A673 (cell line): ENCODE results near the gene OTOP3. TPM values are rescaled to one million over a fixed set of nuclear protein-coding genes. Genes with fewer than 3 reads are reported as not detected.

Source experiments
- BruUV-seq: library from RNA; stranded (reverse); fragments of 400-500 nt; replicated peaks from 2 replicates; lab custom pipeline; 2021; lab: Mats Ljungman, UMichigan
- CTCF ChIA-PET: fragments of 300-600 bp; sonication (Branson Sonifier 250); formaldehyde crosslinking; loops from one replicate; lab custom pipeline; 2022; ENCODE audit warnings: antibody characterized with exemption; lab: Charles Lee
- POLR2A ChIA-PET: fragments of 300-600 bp; sonication (Branson Sonifier 250); formaldehyde crosslinking; loops from one replicate; lab custom pipeline; 2022; ENCODE audit warnings: antibody characterized with exemption; ENCODE audit not compliant: low non-redundant PET; lab: Charles Lee
- DNase-seq: peaks from one replicate; pipeline ENCODE4 v3.0.0-alpha.2; 2015; ENCODE audit warnings: low spot score
- H3K27ac ChIP-seq: fragments of 200-600 bp; sonication (generic); 2 replicates; pipeline ENCODE4 v1.5.1; 2016; ENCODE audit warnings: mixed run types, low read depth, mild to moderate bottlenecking, mixed read lengths, antibody characterized with exemption, low read length; ENCODE audit not compliant: poor library complexity, severe bottlenecking
- H3K27me3 ChIP-seq: fragments of 200-600 bp; sonication (generic); replicated peaks from 2 replicates; pipeline ENCODE4 v1.6.1; 2017; ENCODE audit warnings: mixed run types, low read depth, mild to moderate bottlenecking, mixed read lengths, antibody characterized with exemption, low read length; ENCODE audit not compliant: insufficient read depth, poor library complexity
- H3K36me3 ChIP-seq: fragments of 200-600 bp; sonication (generic); 2 replicates; pipeline ENCODE4 v1.6.1; 2016; ENCODE audit warnings: mixed run types, mild to moderate bottlenecking, mixed read lengths, antibody characterized with exemption, low read length; ENCODE audit not compliant: insufficient read depth, poor library complexity, severe bottlenecking
- H3K4me1 ChIP-seq: fragments of 200-600 bp; sonication (generic); 2 replicates; pipeline ENCODE4 v1.6.1; 2017; ENCODE audit warnings: mixed run types, mild to moderate bottlenecking, mixed read lengths, antibody characterized with exemption, low read length; ENCODE audit not compliant: insufficient read depth, poor library complexity, severe bottlenecking
- H3K4me3 ChIP-seq: fragments of 200-600 bp; sonication (generic); 2 replicates; pipeline ENCODE4 v1.5.1; 2016; ENCODE audit warnings: low read depth, mixed run types, mild to moderate bottlenecking, mixed read lengths, low read length; ENCODE audit not compliant: poor library complexity, severe bottlenecking
- H3K9me3 ChIP-seq: fragments of 200-600 bp; sonication (generic); 2 replicates; pipeline ENCODE4 v1.6.1; 2016; ENCODE audit warnings: mixed run types, low read depth, mild to moderate bottlenecking, mixed read lengths, antibody characterized with exemption, low read length; ENCODE audit not compliant: poor library complexity, severe bottlenecking
- CTCF ChIP-seq: fragments of 300-800, 200-600 bp; sonication (generic); conservative IDR thresholded peaks from 2 replicates; pipeline ENCODE4 v1.5.1; 2017; ENCODE audit warnings: low read depth, mild to moderate bottlenecking, antibody characterized with exemption, low read length, moderate library complexity, mixed read lengths
- EZH2 ChIP-seq: fragments of 200-600 bp; sonication (generic); IDR thresholded peaks from 2 replicates; pipeline ENCODE4 v1.6.1; 2017; ENCODE audit warnings: borderline replicate concordance, low read depth, mild to moderate bottlenecking, mixed read lengths, antibody characterized with exemption, low read length; ENCODE audit not compliant: poor library complexity, severe bottlenecking
- intact Hi-C: fragments of 100-400 bp; cut with micrococcal nuclease; formaldehyde crosslinking; loops from one replicate; pipeline ENCODE4 v1.10.0; 2022; ENCODE audit not compliant: unreplicated experiment
- total RNA-seq: library from RNA; stranded (reverse); gene quantifications from 2 replicates; pipeline ENCODE4 v1.2.3, GENCODE V29; 2021

Gene OTOP3
- total RNA-seq, 1 experiment from 2014 or later, result not detected

GRCh38 chr17:74960570-74961342, 25.1 kb downstream of the OTOP3 start:
- ChIA-PET CTCF (interaction anchor here (0.6 to 2.3 kb wide), 21 partner anchors 12 to 452 kb away, joined by 3 to 24 read pairs (median 5); partner anchors contain the start of genes CDR2L, FDXR, HID1 and MIF4GD), POLR2A (interaction anchor here (0.6 kb wide), 2 partner anchors 324 to 1337 kb away, joined by 7 to 22 read pairs; no protein-coding TSS in a partner anchor)
- Histone ChIP-seq H3K27ac (no peak overlapping the region), H3K27me3 (no peaks in the 10 kb centered on the region), H3K36me3 (no peaks in the 10 kb centered on the region), H3K9me3 (no peaks in the 10 kb centered on the region), H3K4me3 (no peak overlapping the region), H3K4me1 (no peaks in the 10 kb centered on the region)
- TF ChIP-seq CTCF (peak; percentile 60), EZH2 (no peak)
- DNase-seq, result peak; percentile 58
- intact Hi-C loops, result loop anchor here (2.0 to 10.0 kb wide), 3 partner anchors 72 to 452 kb away; no protein-coding TSS in a partner anchor
- BruUV-seq, result no TSS peak

- H3K27me3 ChIP-seq, result no peaks in the 10 kb centered on the region
- H3K9me3 ChIP-seq, result no peaks in the 10 kb centered on the region
- no peak overlapping the region for H3K4me3 ChIP-seq
- peak; percentile 91 for DNase-seq
- BruUV-seq, result no TSS peak
- no peaks in the 10 kb centered on the region for H3K36me3 ChIP-seq
- peak; percentile 75 for TF ChIP-seq CTCF
- TF ChIP-seq EZH2, result no peak
- CTCF ChIA-PET, result interaction anchor here (0.5 to 2.3 kb wide), 29 partner anchors 10 to 450 kb away, joined by 3 to 24 read pairs (median 4); partner anchors contain the start of genes CDR2L, FDXR, HID1 and MIF4GD
- no peak overlapping the region for H3K27ac ChIP-seq
- no peaks in the 10 kb centered on the region for H3K4me1 ChIP-seq
- POLR2A ChIA-PET, result interaction anchor here (0.5 to 0.6 kb wide), 2 partner anchors 56 to 1336 kb away, joined by 7 to 9 read pairs; no protein-coding TSS in a partner anchor
- intact Hi-C loops, result loop anchor here (2.0 to 10.0 kb wide), 3 partner anchors 70 to 451 kb away; no protein-coding TSS in a partner anchor
Measured at GRCh38 chr17:74961657-74962350, 26.1 kb downstream of the OTOP3 start.

DNA sequence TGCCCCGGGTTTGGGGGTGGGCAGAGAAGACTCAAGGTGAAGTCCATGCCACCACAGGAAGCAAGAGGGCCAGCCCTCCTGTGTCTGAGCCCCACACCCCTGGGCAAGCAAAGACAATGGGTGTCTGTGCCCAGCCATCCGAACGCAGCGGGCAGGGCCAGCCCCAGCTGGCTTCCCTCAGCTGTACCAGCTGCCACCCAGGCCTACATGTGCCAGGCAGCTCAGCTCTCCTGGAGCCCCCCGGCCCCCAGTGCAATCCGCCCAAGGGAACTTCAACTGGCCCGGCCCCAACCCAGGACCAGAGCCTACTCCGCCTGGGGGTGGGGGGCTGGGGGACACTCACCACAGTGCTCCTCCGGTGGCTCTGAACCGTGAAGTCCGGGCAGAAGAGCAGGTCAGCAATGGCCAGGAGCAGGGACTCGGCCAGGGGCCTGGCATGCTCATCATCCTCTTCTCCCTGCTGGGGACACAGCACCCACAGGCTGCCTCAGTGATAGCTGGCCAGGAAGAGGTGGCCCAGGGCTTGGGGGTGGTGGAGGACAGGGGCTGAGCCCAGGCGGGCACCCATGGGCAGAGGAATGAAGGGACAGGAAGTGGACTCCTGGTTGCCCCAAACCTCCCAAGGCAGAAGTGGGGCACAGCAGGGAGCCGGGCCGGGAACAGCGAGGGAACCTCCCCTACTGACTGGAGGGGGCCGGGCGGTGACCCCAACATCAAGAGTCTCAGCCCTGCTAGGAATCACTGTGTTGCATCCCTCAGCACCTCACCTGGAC, 27.1 kb downstream of the OTOP3 start:
- ChIA-PET CTCF (interaction anchor here (0.6 to 2.3 kb wide), 10 partner anchors 11 to 308 kb away, joined by 3 to 14 read pairs (median 4); partner anchors contain the start of genes CDR2L and MIF4GD), POLR2A (interaction anchor here (0.5 to 0.7 kb wide), 2 partner anchors 10 to 57 kb away, joined by 4 to 9 read pairs; no protein-coding TSS in a partner anchor)
- H3K27ac ChIP-seq, result no peak overlapping the region
- DNase-seq, result no peak
- H3K36me3 ChIP-seq, result no peaks in the 10 kb centered on the region
- H3K4me3 ChIP-seq, result no peak overlapping the region
- no peaks in the 10 kb centered on the region for H3K9me3 ChIP-seq
- intact Hi-C loops, result loop anchor here (5.0 to 10.0 kb wide), 2 partner anchors 69 to 152 kb away; no protein-coding TSS in a partner anchor
- TF ChIP-seq EZH2 (no peak), CTCF (no peak)
- BruUV-seq, result no TSS peak
- H3K4me1 ChIP-seq, result no peaks in the 10 kb centered on the region
- no peaks in the 10 kb centered on the region for H3K27me3 ChIP-seq
